SU-DHL-6 (cell line): ENCODE measurements around the gene DLG2.

Experiments
- H2AFZ ChIP-seq: fragments of 200-600 bp; sonication (generic); 2 replicates; pipeline ENCODE4 v1.6.1; 2014; ENCODE audit warnings: low read depth, mild to moderate bottlenecking, moderate library complexity, mixed read lengths, antibody characterized with exemption, low read length; ENCODE audit not compliant: severe bottlenecking
- H3F3A ChIP-seq: fragments of 200-600 bp; shearing (Covaris generic); 2 replicates; pipeline ENCODE4 v1.6.0; 2016; ENCODE audit warnings: antibody characterized with exemption, mild to moderate bottlenecking; ENCODE audit not compliant: insufficient read depth
- H3K27ac ChIP-seq: fragments of 200-600 bp; sonication (generic); 2 replicates; pipeline ENCODE4 v1.5.1; 2016; ENCODE audit warnings: low read depth, mild to moderate bottlenecking, low read length, moderate library complexity, mixed read lengths
- H3K27me3 ChIP-seq: fragments of 200-600 bp; sonication (generic), shearing (Covaris generic); 2 replicates; pipeline ENCODE4 v1.6.0; 2014; ENCODE audit warnings: mild to moderate bottlenecking, low read length
- H3K36me3 ChIP-seq: fragments of 200-600 bp; sonication (generic); 2 replicates; pipeline ENCODE4 v1.6.1; 2014; ENCODE audit warnings: mild to moderate bottlenecking, low read length, mixed read lengths
- H3K4me2 ChIP-seq: fragments of 300-600, 200-600 bp; shearing (Covaris generic), sonication (generic); 2 replicates; pipeline ENCODE4 v1.6.0; 2014; ENCODE audit warnings: low read length, low read depth, mild to moderate bottlenecking; ENCODE audit not compliant: poor library complexity, severe bottlenecking
- H3K4me3 ChIP-seq: fragments of 200-600 bp; sonication (generic); 2 replicates; pipeline ENCODE4 v1.5.1; 2014; ENCODE audit warnings: antibody characterized with exemption, low read length, mild to moderate bottlenecking, mixed read lengths; ENCODE audit not compliant: insufficient read depth, poor library complexity, severe bottlenecking
- H3K79me2 ChIP-seq: fragments of 200-600 bp; sonication (generic); 2 replicates; pipeline ENCODE4 v1.6.1; 2014; ENCODE audit warnings: mild to moderate bottlenecking, low read length, moderate library complexity; ENCODE audit not compliant: insufficient read depth
- H3K9ac ChIP-seq: fragments of 200-600 bp; sonication (generic); 2 replicates; pipeline ENCODE4 v1.7.0; 2014; ENCODE audit warnings: mild to moderate bottlenecking, low read length
- H3K9me2 ChIP-seq: fragments of 200-600 bp; sonication (generic); replicated peaks from 2 replicates; pipeline ENCODE4 v1.6.1; 2014; ENCODE audit warnings: low read length; ENCODE audit not compliant: insufficient read depth
- H3K9me3 ChIP-seq: fragments of 200-600 bp; sonication (generic); 2 replicates; pipeline ENCODE4 v1.6.1; 2014; ENCODE audit warnings: low read length, mixed read lengths; ENCODE audit not compliant: insufficient read depth
- H4K20me1 ChIP-seq: fragments of 200-600 bp; sonication (generic); 2 replicates; pipeline ENCODE4 v1.6.1; 2014; ENCODE audit warnings: low read depth, mild to moderate bottlenecking, antibody characterized with exemption, low read length, moderate library complexity, mixed read lengths
- EZH2phosphoT487 ChIP-seq: fragments of 200-600 bp; sonication (generic), shearing (Covaris generic); conservative IDR thresholded peaks from 2 replicates; pipeline ENCODE4 v1.6.1; 2018; ENCODE audit warnings: mild to moderate bottlenecking, antibody characterized with exemption, low read length, moderate library complexity, mixed read lengths
- TF ChIP-seq, protein P1 (sequence below): fragments of 200-600 bp; sonication (generic); IDR thresholded peaks from one replicate; pipeline ENCODE4 v1.5.1; 2017; ENCODE audit warnings: antibody characterized with exemption, mild to moderate bottlenecking, low read length, moderate library complexity; ENCODE audit not compliant: insufficient read depth, poor library complexity, severe bottlenecking

Gene DLG2

DNA sequence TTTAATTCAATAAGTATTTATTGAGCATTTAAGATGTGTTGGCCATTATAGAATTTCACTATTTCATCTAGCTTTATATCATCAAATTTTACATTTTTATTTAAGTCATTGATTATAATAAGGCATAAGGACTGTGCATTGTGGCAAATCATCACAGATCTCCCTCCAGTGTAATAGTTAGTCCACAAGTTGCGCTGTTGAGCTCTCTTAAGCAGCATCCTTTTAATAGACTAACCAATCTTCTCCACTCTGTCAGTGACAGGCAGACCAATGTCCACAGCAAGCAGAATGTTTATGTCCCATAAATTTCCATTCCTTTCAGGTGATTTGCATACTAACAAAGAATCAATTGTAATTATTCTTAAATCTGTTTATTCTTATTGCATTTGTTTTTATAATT is 1745.7 kb downstream of the DLG2 start:
- no peaks in the 10 kb centered on the region for H3K9me3 ChIP-seq
- TF ChIP-seq EZH2phosphoT487: no peak
- TF ChIP-seq, protein P1, sequence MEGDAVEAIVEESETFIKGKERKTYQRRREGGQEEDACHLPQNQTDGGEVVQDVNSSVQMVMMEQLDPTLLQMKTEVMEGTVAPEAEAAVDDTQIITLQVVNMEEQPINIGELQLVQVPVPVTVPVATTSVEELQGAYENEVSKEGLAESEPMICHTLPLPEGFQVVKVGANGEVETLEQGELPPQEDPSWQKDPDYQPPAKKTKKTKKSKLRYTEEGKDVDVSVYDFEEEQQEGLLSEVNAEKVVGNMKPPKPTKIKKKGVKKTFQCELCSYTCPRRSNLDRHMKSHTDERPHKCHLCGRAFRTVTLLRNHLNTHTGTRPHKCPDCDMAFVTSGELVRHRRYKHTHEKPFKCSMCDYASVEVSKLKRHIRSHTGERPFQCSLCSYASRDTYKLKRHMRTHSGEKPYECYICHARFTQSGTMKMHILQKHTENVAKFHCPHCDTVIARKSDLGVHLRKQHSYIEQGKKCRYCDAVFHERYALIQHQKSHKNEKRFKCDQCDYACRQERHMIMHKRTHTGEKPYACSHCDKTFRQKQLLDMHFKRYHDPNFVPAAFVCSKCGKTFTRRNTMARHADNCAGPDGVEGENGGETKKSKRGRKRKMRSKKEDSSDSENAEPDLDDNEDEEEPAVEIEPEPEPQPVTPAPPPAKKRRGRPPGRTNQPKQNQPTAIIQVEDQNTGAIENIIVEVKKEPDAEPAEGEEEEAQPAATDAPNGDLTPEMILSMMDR: no peak
- H3K27ac ChIP-seq: no peak overlapping the region
- no peak overlapping the region for H3K9ac ChIP-seq
- no peaks in the 10 kb centered on the region for H3K36me3 ChIP-seq
- no peaks in the 10 kb centered on the region for H3K79me2 ChIP-seq
- H4K20me1 ChIP-seq: no peaks in the 10 kb centered on the region
- H3F3A ChIP-seq: no peaks in the 10 kb centered on the region
- no peak overlapping the region for H3K4me3 ChIP-seq
- no peaks in the 10 kb centered on the region for H3K27me3 ChIP-seq
- no peak overlapping the region for H3K4me2 ChIP-seq
- H2AFZ ChIP-seq: no peak overlapping the region
- H3K9me2 ChIP-seq: no peaks in the 10 kb centered on the region

DNA sequence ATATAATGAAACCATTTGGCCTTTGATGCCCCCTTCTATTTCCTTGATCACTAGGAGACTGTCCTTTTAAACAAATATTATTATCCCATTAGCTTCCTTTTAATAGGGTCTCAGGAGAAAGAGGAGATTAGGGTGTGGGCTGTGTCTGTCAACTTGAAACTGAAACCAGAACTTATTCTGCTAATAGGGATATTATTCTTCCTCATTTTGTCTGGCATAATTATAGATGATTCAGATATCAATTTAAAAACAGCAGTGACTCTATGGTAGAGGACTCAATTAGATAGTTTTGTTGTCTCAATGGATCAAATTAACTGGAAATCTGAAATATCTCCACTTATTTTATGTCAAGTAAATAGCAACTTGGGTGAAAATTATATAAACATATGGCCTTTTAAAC is 1756.1 kb downstream of the DLG2 start:
- Histone ChIP-seq H3K36me3 (no peaks in the 10 kb centered on the region), H3K4me3 (no peak overlapping the region), H4K20me1 (no peaks in the 10 kb centered on the region), H3K9me3 (no peaks in the 10 kb centered on the region), H3K4me2 (no peak overlapping the region), H3K79me2 (no peaks in the 10 kb centered on the region), H2AFZ (no peak overlapping the region), H3K27me3 (no peaks in the 10 kb centered on the region), H3K9ac (no peak overlapping the region), H3K9me2 (no peaks in the 10 kb centered on the region), H3F3A (no peaks in the 10 kb centered on the region), H3K27ac (no peak overlapping the region)
- TF ChIP-seq, protein P1: no peak
- TF ChIP-seq EZH2phosphoT487: no peak

DNA sequence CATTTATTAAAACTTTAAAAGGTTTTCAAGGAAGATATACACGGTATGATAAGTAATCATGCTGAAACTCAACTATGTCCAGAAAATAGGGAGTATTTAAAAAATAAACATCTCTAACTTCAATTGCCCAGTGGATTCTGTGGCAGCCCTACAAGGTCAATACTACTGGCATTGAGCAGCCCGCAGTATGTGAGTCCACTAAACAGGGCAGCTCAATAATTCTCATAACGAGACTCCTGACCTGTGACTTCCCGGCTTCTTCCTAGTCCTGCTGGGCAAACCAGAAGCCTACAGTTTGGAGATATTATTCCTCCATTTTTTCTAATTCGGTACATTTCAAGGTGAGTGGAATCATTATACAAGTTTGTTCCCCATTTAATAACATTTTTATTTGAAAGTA is 1760.5 kb downstream of the DLG2 start:
- no peak overlapping the region for H3K27ac ChIP-seq

More for the DNA sequence above, 1760.5 kb downstream of the DLG2 start:
- Histone ChIP-seq H3K79me2 (no peaks in the 10 kb centered on the region), H3K9me3 (no peaks in the 10 kb centered on the region), H4K20me1 (no peaks in the 10 kb centered on the region), H3K9me2 (no peaks in the 10 kb centered on the region), H3K9ac (no peak overlapping the region), H3F3A (no peaks in the 10 kb centered on the region), H3K27me3 (no peaks in the 10 kb centered on the region), H3K4me3 (no peak overlapping the region), H3K36me3 (no peaks in the 10 kb centered on the region), H2AFZ (no peak overlapping the region), H3K4me2 (no peak overlapping the region)
- TF ChIP-seq, protein P1: no peak
- TF ChIP-seq EZH2phosphoT487: no peak
